ENCODE measurements around the gene EIPR1. TPM values are rescaled to one million over a fixed set of nuclear protein-coding genes. Genes with fewer than 3 reads are reported as not detected.

Gene EIPR1
- total RNA-seq, 1 experiment from 2014 or later, result 27.8 TPM

GRCh38 chr2:3214806-3215404 is 162.7 kb downstream of the EIPR1 start:
- Histone ChIP-seq H3K9me3 (ENCODE audit: control insufficient read depth, low read depth, low read length) (no peaks in the 10 kb centered on the region), H3K4ac (ENCODE audit: low read depth, low read length) (no peak overlapping the region), H3K79me2 (ENCODE audit: insufficient read depth, low read length) (no peaks in the 10 kb centered on the region), H2AK5ac (ENCODE audit: insufficient read length, low read length) (no peak overlapping the region), H2BK120ac (ENCODE audit: low read depth, low read length, poor library complexity, severe bottlenecking) (no peak overlapping the region), H4K5ac (ENCODE audit: insufficient read length, low read depth, low read length) (no peak overlapping the region), H3K27ac (ENCODE audit: insufficient read length, low read depth, low read length) (no peak overlapping the region), H2BK20ac (ENCODE audit: low read depth, low read length, poor library complexity, severe bottlenecking) (no peak overlapping the region), H3K4me1 (ENCODE audit: insufficient read depth, low read length) (no peaks in the 10 kb centered on the region; the same call in 1 of the 2 replicates), H2BK12ac (ENCODE audit: insufficient read length, low read depth, low read length) (no peak overlapping the region), H3K18ac (ENCODE audit: insufficient read length, low read depth, low read length) (no peak overlapping the region), H3K27me3 (ENCODE audit: insufficient read depth, low read length) (no peaks in the 10 kb centered on the region), H2BK15ac (ENCODE audit: low read depth, low read length) (no peak overlapping the region), H3K23me2 (ENCODE audit: insufficient read length, low read depth, low read length, poor library complexity, severe bottlenecking) (no peaks in the 10 kb centered on the region), H3K14ac (ENCODE audit: insufficient read depth, low read length) (no peak overlapping the region), H4K8ac (replicated peaks; ENCODE audit: insufficient read length, low read depth, low read length) (no peak overlapping the region), H3K56ac (ENCODE audit: insufficient read length, low read depth, low read length) (no peak overlapping the region), H2AFZ (ENCODE audit: low read length) (no peak overlapping the region), H4K20me1 (ENCODE audit: control insufficient read depth, insufficient read depth, insufficient read length) (no peaks in the 10 kb centered on the region), H4K91ac (ENCODE audit: insufficient read length, low read depth, low read length) (no peak overlapping the region), H3K9ac (ENCODE audit: extremely low read depth, insufficient read length, low read length) (no peak overlapping the region), H3K4me2 (ENCODE audit: insufficient read depth, insufficient read length, low read length) (no peak overlapping the region), H2BK5ac (ENCODE audit: insufficient read length, low read length) (no peak overlapping the region), H3T11ph (ENCODE audit: low read length) (no peak overlapping the region), H3K79me1 (ENCODE audit: insufficient read depth, low read depth, low read length, poor library complexity, severe bottlenecking) (no peaks in the 10 kb centered on the region), H3K23ac (ENCODE audit: insufficient read length, low read depth, low read length) (no peak overlapping the region)
- H3K36me3 Mint-ChIP-seq (ENCODE audit: insufficient read depth in 1 of 3, low read depth in 3 of 3), result peaks cover 1 to 6% (median 1%) of the 10 kb centered on the region in 3 experiments
- TF ChIP-seq CTCF (conservative IDR thresholded peaks at IDR 0.05), result no peak
- H3K4me3 Mint-ChIP-seq, result no peak overlapping the region
- peaks cover 7 to 14% of the 10 kb centered on the region in 2 experiments for H3K4me1 Mint-ChIP-seq
- H3K9me3 Mint-ChIP-seq, result peaks cover under 1 to 1% of the 10 kb centered on the region in 2 experiments
- no peak overlapping the region for H3K27ac Mint-ChIP-seq
- WGBS (ENCODE audit: extremely low coverage, insufficient read length, low lambda C conversion rate), result no CpG with 5 or more reads among the region's 10 CpGs
- no peak for DNase-seq
- H3K27me3 Mint-ChIP-seq (ENCODE audit: low read depth), result no peaks in the 10 kb centered on the region
